Heart left ventricle (tissue), 13 donors: ENCODE measurements around the gene PADI2.

ENCODE experiments used
- CTCF ChIP-seq, 12 donors: fragments of 200-600 bp; sonication (generic) in 4 of 12; IDR thresholded peaks; one replicate each; pipeline versions ENCODE4 v1.5.0 to v1.8.0; 2018 to 2022; ENCODE audit warnings: antibody characterized with exemption in 12 of 12, mild to moderate bottlenecking in 5 of 12
- POLR2A ChIP-seq, 2 donors: fragments of 450-650 bp; IDR thresholded peaks; one replicate each; pipeline ENCODE4 v1.6.1; 2017; ENCODE audit warnings: antibody characterized with exemption in 2 of 2, mild to moderate bottlenecking in 2 of 2, moderate library complexity in 2 of 2
- donor health status: ischemic (EF 13 %, LVEDD 7.1; RV severe dilation, severe dysfunction).
- donor health status: DM: no; HTN: yes; CAD: no.
- donor health status: DM: no; HTN: no; CAD: no.
- donor health status: ischemic (EF 25% LVEDD 6.9; RV normal size, moderate dysfunction).
- donor health status: ischemic (EF 25% LVEDD 5.7; RV mildly dilated, moderate dysfunction).
- donor health status: ischemic (EF 35%, LVEDD 5.7; RV mildly dilated, moderate dysfunction).
- donor health status: nonischemic (EF 11% LVEDD 7.7; RV severe dilation, severe dysfunction).
- donor health status: DM: yes; HTN: yes; CAD: no.
- donor health status: PGD.
- donor health status: ischemic (EF 29% LVEDD 5.4; RV normal size, mild dysfunction).
- donor health status: nonischemic (EF 23%, LVEDD 6.1; RV moderate dilation, normal function).

- TF ChIP-seq CTCF (IDR thresholded peaks at IDR 0.05) (no peak), POLR2A (IDR thresholded peaks at IDR 0.05) (no peak)
These were observed 100.4 kb downstream of the PADI2 start for GRCh38 chr1:17018849-17019248.
